ENCODE data around the gene SHF.

Gene SHF

DNA sequence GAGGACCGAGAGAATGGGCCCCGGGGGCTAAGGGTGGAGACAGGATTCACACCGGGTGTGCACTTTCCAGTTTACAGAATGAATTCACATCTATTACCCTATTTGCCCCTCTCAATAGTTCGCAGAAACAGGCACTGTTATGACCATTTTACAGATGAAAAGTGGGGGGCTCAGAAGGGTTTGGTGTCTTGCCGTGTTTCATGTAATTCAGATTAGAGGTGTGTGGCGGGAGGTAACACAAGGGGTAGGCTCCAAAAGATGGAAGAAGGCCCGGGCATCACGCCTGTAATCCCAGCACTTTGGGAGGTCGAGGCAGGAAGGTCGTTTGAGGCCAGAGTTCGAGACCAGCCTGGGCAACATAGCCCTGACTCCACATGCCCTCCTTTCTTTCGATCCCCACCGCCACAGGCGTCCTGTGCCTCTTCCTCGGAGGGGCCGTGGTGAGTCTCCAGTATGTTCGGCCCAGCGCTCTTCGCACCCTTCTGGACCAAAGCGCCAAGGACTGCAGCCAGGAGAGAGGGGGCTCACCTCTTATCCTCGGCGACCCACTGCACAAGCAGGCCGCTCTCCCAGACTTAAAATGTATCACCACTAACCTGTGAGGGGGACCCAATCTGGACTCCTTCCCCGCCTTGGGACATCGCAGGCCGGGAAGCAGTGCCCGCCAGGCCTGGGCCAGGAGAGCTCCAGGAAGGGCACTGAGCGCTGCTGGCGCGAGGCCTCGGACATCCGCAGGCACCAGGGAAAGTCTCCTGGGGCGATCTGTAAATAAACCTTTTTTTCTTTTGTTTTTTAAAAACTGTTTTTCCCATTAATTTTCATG is 70.2 kb downstream of the SHF start:
- no peaks in the 10 kb centered on the region for H3K27me3 ChIP-seq (ENCODE audit: insufficient read depth, low read length, poor library complexity)
- H3K4me1 ChIP-seq (ENCODE audit: insufficient read depth, low read length) = peaks cover 3% of the 10 kb centered on the region; the same call in 1 of the 2 replicates
- H4K20me1 ChIP-seq (ENCODE audit: insufficient read depth, low read length) = no peaks in the 10 kb centered on the region
- peak overlapping the region; percentile 33; the same call in 1 of the 2 replicates for H2AFZ ChIP-seq (ENCODE audit: low read depth, low read length)
- TF ChIP-seq, protein P1, sequence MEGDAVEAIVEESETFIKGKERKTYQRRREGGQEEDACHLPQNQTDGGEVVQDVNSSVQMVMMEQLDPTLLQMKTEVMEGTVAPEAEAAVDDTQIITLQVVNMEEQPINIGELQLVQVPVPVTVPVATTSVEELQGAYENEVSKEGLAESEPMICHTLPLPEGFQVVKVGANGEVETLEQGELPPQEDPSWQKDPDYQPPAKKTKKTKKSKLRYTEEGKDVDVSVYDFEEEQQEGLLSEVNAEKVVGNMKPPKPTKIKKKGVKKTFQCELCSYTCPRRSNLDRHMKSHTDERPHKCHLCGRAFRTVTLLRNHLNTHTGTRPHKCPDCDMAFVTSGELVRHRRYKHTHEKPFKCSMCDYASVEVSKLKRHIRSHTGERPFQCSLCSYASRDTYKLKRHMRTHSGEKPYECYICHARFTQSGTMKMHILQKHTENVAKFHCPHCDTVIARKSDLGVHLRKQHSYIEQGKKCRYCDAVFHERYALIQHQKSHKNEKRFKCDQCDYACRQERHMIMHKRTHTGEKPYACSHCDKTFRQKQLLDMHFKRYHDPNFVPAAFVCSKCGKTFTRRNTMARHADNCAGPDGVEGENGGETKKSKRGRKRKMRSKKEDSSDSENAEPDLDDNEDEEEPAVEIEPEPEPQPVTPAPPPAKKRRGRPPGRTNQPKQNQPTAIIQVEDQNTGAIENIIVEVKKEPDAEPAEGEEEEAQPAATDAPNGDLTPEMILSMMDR (IDR thresholded peaks at IDR 0.05; ENCODE audit: borderline replicate concordance, extremely low read depth, low read length, poor library complexity, severe bottlenecking) = no peak
- TF ChIP-seq EZH2 (IDR thresholded peaks at IDR 0.05; ENCODE audit: borderline replicate concordance, low read depth, low read length, severe bottlenecking) = no peak
- DNase-seq = no peak
- no peak overlapping the region for H3K9ac ChIP-seq (ENCODE audit: low read depth, low read length)
- H3K4me2 ChIP-seq (ENCODE audit: insufficient read depth, low read length) = no peak overlapping the region
- H3K9me3 ChIP-seq (ENCODE audit: insufficient read depth, low read length, severe bottlenecking) = no peaks in the 10 kb centered on the region
- peak; percentile 4; the same call in 1 of the 3 replicates for ATAC-seq (ENCODE audit: insufficient read depth, low read depth)
- no peak overlapping the region for H3K27ac ChIP-seq (ENCODE audit: low read length)
- H3K4me3 ChIP-seq (ENCODE audit: low read depth in 1 of 2, low read length in 2 of 2) = no peak overlapping the region
- H3K79me2 ChIP-seq (ENCODE audit: insufficient read depth, low read length) = no peaks in the 10 kb centered on the region
- H3K36me3 ChIP-seq (ENCODE audit: insufficient read depth, low read length) = no peaks in the 10 kb centered on the region

Data from DND-41 (cell line).